A673 (cell line): ENCODE results near the gene KLHL1. TPM values are rescaled to one million over a fixed set of nuclear protein-coding genes. Genes with fewer than 3 reads are reported as not detected.

Experiments
- BruUV-seq: library from RNA; stranded (reverse); fragments of 400-500 nt; replicated peaks from 2 replicates; lab custom pipeline; 2021; lab: Mats Ljungman, UMichigan
- CTCF ChIA-PET: fragments of 300-600 bp; sonication (Branson Sonifier 250); formaldehyde crosslinking; loops from one replicate; lab custom pipeline; 2022; ENCODE audit warnings: antibody characterized with exemption; lab: Charles Lee
- POLR2A ChIA-PET: fragments of 300-600 bp; sonication (Branson Sonifier 250); formaldehyde crosslinking; loops from one replicate; lab custom pipeline; 2022; ENCODE audit warnings: antibody characterized with exemption; ENCODE audit not compliant: low non-redundant PET; lab: Charles Lee
- DNase-seq: peaks from one replicate; pipeline ENCODE4 v3.0.0-alpha.2; 2015; ENCODE audit warnings: low spot score
- H3K27ac ChIP-seq: fragments of 200-600 bp; sonication (generic); 2 replicates; pipeline ENCODE4 v1.5.1; 2016; ENCODE audit warnings: mixed run types, low read depth, mild to moderate bottlenecking, mixed read lengths, antibody characterized with exemption, low read length; ENCODE audit not compliant: poor library complexity, severe bottlenecking
- H3K27me3 ChIP-seq: fragments of 200-600 bp; sonication (generic); replicated peaks from 2 replicates; pipeline ENCODE4 v1.6.1; 2017; ENCODE audit warnings: mixed run types, low read depth, mild to moderate bottlenecking, mixed read lengths, antibody characterized with exemption, low read length; ENCODE audit not compliant: insufficient read depth, poor library complexity
- H3K36me3 ChIP-seq: fragments of 200-600 bp; sonication (generic); 2 replicates; pipeline ENCODE4 v1.6.1; 2016; ENCODE audit warnings: mixed run types, mild to moderate bottlenecking, mixed read lengths, antibody characterized with exemption, low read length; ENCODE audit not compliant: insufficient read depth, poor library complexity, severe bottlenecking
- H3K4me1 ChIP-seq: fragments of 200-600 bp; sonication (generic); 2 replicates; pipeline ENCODE4 v1.6.1; 2017; ENCODE audit warnings: mixed run types, mild to moderate bottlenecking, mixed read lengths, antibody characterized with exemption, low read length; ENCODE audit not compliant: insufficient read depth, poor library complexity, severe bottlenecking
- H3K4me3 ChIP-seq: fragments of 200-600 bp; sonication (generic); 2 replicates; pipeline ENCODE4 v1.5.1; 2016; ENCODE audit warnings: low read depth, mixed run types, mild to moderate bottlenecking, mixed read lengths, low read length; ENCODE audit not compliant: poor library complexity, severe bottlenecking
- H3K9me3 ChIP-seq: fragments of 200-600 bp; sonication (generic); 2 replicates; pipeline ENCODE4 v1.6.1; 2016; ENCODE audit warnings: mixed run types, low read depth, mild to moderate bottlenecking, mixed read lengths, antibody characterized with exemption, low read length; ENCODE audit not compliant: poor library complexity, severe bottlenecking
- CTCF ChIP-seq: fragments of 300-800, 200-600 bp; sonication (generic); conservative IDR thresholded peaks from 2 replicates; pipeline ENCODE4 v1.5.1; 2017; ENCODE audit warnings: low read depth, mild to moderate bottlenecking, antibody characterized with exemption, low read length, moderate library complexity, mixed read lengths
- EZH2 ChIP-seq: fragments of 200-600 bp; sonication (generic); IDR thresholded peaks from 2 replicates; pipeline ENCODE4 v1.6.1; 2017; ENCODE audit warnings: borderline replicate concordance, low read depth, mild to moderate bottlenecking, mixed read lengths, antibody characterized with exemption, low read length; ENCODE audit not compliant: poor library complexity, severe bottlenecking
- intact Hi-C: fragments of 100-400 bp; cut with micrococcal nuclease; formaldehyde crosslinking; loops from one replicate; pipeline ENCODE4 v1.10.0; 2022; ENCODE audit not compliant: unreplicated experiment
- total RNA-seq: library from RNA; stranded (reverse); gene quantifications from 2 replicates; pipeline ENCODE4 v1.2.3, GENCODE V29; 2021

Gene KLHL1
- total RNA-seq, 1 experiment from 2014 or later: not detected

GRCh38 chr13:70043685-70044084 is 64.6 kb downstream of the KLHL1 start:
- no peaks in the 10 kb centered on the region for H3K9me3 ChIP-seq
- no peak overlapping the region for H3K27ac ChIP-seq
- intact Hi-C loops: no loop called here
- CTCF ChIA-PET: no interaction called here
- no peaks in the 10 kb centered on the region for H3K27me3 ChIP-seq
- no TSS peak for BruUV-seq
- no peak for DNase-seq
- no peak for TF ChIP-seq CTCF
- TF ChIP-seq EZH2: no peak
- no peaks in the 10 kb centered on the region for H3K4me1 ChIP-seq
- POLR2A ChIA-PET: no interaction called here
- no peaks in the 10 kb centered on the region for H3K36me3 ChIP-seq
- H3K4me3 ChIP-seq: no peak overlapping the region

GRCh38 chr13:70042193-70042592 is 66.1 kb downstream of the KLHL1 start:
- H3K4me3 ChIP-seq: no peak overlapping the region
- H3K27me3 ChIP-seq: no peaks in the 10 kb centered on the region
- TF ChIP-seq EZH2: no peak
- no peak for TF ChIP-seq CTCF
- no peak overlapping the region for H3K27ac ChIP-seq
- H3K36me3 ChIP-seq: no peaks in the 10 kb centered on the region
- no peaks in the 10 kb centered on the region for H3K9me3 ChIP-seq
- CTCF ChIA-PET: no interaction called here
- no peak for DNase-seq
- intact Hi-C loops: no loop called here
- BruUV-seq: no TSS peak
- POLR2A ChIA-PET: no interaction called here
- H3K4me1 ChIP-seq: no peaks in the 10 kb centered on the region

GRCh38 chr13:70034286-70034685 is 74.0 kb downstream of the KLHL1 start:
- intact Hi-C loops: no loop called here
- no peak for TF ChIP-seq EZH2
- TF ChIP-seq CTCF: no peak
- Histone ChIP-seq H3K36me3 (no peaks in the 10 kb centered on the region), H3K9me3 (no peaks in the 10 kb centered on the region), H3K4me1 (no peaks in the 10 kb centered on the region), H3K27me3 (no peaks in the 10 kb centered on the region), H3K4me3 (no peak overlapping the region), H3K27ac (no peak overlapping the region)
- no TSS peak for BruUV-seq
- ChIA-PET POLR2A (no interaction called here), CTCF (no interaction called here)
- no peak for DNase-seq
